GM18858 (cell line): ENCODE data around the gene CASZ1.

Experiments used
- ATAC-seq: cut with Tn5 transposase; IDR thresholded peaks from one replicate; pipeline ENCODE4 v1.9.1; 2021; ENCODE audit not compliant: unreplicated experiment

Gene CASZ1

DNA sequence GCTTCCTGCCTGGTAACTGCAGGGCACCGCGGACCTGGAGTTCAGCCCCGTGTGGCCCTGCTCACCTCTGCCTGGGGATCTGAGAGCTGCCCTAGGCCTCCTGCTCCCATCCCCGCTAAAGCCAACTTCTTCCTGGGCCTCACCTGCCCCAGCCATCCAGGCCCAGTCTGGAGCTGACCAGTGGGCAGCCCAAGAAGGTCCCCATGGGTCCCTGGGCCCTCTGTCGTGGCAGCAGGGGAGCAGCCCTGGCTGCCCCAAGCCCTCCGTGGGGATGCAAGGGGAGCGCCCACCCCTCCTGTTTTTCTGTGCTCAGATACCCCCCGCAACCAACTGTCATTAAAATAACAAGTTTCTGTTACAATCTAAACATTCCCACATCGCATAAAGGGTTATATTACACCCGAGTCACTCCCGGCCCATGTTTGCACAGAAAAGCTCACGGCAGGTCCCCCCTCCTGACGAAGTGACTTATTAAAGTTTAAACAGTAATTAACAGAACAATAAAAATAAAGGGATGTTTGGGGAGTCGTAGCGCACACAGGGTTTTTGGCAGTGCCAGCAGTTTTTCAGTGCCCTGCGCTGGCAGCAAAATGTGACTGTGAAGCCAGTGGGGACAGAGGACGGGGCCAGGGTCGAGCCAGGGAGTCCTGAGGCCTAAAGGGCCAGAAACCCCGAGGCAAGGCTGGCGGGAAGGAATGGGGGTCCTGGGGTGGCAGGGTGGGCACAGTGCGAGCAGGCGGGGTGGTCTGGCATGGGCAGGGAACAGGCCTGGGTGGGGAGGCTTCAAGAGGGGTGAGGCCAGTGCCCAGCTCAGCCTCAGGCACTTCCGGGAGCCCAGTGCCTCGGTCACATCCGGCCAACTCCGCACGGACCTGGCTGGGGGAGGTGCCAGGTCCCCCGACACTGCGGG, 121.5 kb downstream of the CASZ1 start:
- no peak for ATAC-seq

DNA sequence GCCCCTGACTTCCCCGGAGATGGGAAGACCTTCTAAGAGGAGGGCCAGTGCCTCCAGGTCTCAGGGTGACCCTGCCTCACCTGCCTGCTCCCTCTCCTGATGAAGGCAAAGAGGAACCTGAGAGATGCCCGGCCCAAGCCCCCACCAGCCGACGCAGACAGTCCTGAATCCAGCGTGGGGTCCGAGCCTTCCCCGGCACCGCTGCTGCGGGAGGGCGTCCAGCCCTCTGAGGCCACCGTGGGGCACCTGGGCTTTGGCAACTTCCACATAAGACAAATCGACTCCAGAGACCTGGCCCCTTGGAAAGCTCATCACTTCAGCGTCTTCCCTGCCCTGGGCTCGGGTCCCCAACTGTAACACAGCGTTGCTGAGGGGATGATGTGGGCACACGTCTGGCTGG, 122.2 kb downstream of the CASZ1 start:
- no peak for ATAC-seq

DNA sequence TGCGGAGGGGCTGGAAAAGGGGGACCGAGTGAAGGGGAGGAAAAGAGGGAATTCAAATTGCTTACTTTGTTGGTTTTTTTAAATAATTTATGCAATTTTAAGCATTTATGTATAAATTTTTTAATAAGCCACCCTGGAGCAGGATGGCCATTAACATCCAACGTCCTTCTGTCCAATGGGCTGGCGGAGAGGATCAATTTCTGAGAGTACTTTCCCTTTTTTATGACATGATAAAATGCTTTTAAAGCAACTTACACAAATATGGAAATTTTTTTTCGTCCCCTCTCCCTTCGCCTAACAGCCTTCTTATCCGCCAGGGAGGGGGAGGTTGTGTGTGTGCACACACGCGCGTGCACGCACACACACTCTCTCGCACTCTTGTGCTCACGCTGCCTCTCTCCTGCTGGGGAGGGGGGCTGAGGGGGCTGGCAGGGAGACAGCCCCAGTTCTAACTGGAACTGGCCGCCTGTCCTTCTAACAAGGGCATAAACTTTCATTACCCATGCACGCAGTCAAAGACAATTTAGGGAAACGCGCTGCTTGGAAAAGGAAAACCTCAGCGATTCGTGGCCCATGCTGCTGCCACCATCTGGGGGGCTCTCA, 123.2 kb downstream of the CASZ1 start:
- no peak for ATAC-seq

DNA sequence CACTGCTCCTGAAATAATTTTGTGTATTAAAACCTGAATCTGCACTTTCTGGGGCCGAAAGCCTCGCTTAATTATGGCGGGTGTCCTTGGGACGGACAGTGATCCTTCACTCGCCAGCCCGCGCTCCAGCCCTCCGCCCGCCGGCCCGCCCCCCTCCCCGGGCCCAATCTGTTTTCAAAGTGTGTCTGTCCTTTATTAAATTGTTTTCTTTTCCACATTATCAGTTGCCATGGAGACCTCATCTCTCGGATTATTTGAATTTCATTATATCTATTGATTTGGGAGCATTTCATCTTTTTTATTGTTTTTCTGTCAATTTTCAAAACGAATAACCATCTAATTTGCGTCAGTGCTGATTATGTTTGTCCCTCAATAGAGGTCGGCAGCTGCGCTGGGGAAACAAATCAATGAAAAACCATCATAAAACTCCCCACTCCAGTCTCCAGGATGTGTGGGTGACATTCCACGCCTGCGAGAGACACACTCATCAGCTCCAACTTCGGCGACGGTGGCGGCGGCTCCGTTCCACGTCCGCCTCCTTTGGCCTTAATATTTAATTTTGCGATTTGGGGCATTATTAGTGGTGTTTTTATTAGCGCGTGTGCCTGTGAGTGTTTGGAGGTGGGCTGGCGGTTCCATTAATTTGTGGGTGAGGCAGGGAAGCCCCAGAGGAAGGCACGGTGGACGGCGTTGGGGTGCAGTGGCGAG, 123.9 kb downstream of the CASZ1 start:
- ATAC-seq = no peak

DNA sequence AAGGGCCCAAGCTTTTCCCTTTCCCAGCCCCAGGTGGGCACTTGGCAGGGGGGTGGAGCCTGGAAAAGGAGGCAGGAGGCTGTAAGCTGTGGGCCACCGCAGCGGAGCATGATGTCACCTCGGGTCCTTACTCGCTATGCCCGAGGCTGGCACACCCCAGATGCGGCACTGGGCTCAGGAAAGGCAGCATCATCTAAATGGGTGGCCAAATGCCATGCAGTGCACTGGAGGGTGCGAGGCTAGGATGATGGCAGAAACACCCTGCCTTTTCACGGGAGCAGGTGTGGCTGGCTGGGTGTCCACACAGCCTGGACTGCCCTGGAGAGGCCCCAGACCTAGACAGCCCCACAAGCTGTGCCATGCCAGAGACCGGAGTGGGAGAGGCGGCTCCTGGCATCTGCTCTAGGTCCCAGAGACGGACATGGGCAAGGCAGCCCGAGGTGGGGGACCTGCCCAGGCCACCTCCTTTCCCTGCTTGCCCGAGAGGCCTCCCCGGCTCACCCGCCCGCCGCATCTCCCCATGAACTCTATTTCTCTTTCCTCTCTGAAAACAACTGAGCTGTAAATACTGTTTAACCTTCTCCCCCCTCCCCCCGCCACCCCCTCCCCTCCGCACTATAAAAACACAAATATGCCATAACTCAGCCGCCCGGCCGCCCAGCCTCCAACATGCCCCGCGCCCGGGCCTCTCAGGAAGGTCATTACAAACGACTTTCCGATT, 124.7 kb downstream of the CASZ1 start:
- ATAC-seq = no peak

DNA sequence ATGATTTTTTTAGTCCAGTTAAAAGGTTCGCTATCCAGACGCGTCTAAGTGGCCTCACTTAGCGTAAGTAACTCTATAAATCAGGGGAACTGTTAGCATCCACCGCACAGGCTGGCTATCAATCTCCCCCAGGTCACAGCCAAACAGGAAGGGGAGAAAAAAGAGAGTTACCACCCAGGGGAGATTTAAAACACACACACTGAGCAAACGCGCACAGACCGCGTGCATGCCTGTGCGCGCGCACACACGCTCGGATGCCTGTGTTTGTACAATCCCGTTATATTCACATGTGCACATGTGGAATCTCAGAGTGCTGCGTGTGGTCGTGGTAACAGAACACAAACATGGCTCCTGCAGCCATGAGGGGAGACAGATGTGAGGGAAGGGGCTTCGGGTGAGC, 125.4 kb downstream of the CASZ1 start:
- no peak for ATAC-seq

DNA sequence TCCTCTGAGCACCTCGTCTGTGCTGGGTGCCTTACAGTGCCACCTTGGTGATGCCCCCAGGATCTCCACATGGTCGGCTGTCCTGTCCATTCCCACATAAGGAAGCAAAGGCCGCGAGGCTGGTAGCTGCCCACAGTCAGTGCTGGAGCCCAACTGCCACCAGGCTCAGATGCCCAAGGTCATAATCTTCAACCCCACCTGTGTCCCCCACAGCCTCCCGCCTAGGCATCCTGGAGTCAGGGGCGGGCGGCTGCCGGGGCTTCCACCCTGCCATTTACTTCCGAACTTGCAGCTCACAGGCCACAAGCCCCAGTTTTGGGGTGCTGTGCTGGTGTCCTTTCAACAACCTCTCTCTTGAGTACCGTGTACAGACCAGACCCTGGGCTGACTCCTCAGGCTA, 126.3 kb downstream of the CASZ1 start:
- no peak for ATAC-seq

DNA sequence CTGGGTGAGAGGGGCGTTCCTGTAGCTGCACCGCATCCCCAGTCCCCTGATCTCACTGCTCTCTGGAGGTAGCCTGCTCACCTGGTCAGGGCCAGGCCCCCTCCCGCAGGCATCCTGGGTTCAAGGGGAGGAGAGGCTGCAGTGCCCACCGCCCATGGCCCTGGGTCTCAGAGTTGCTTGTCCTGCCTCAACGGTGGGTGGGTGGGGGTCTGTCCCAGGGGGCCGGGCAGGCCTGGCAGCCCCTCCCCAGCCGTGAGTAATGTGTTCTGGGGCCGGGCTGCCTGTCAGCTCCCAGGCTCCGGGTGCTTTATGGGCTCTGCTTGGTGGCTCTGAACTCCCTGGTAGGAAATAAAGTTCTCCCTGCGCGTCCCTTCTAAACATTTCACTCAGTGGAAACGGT, 126.9 kb downstream of the CASZ1 start:
- ATAC-seq = no peak

DNA sequence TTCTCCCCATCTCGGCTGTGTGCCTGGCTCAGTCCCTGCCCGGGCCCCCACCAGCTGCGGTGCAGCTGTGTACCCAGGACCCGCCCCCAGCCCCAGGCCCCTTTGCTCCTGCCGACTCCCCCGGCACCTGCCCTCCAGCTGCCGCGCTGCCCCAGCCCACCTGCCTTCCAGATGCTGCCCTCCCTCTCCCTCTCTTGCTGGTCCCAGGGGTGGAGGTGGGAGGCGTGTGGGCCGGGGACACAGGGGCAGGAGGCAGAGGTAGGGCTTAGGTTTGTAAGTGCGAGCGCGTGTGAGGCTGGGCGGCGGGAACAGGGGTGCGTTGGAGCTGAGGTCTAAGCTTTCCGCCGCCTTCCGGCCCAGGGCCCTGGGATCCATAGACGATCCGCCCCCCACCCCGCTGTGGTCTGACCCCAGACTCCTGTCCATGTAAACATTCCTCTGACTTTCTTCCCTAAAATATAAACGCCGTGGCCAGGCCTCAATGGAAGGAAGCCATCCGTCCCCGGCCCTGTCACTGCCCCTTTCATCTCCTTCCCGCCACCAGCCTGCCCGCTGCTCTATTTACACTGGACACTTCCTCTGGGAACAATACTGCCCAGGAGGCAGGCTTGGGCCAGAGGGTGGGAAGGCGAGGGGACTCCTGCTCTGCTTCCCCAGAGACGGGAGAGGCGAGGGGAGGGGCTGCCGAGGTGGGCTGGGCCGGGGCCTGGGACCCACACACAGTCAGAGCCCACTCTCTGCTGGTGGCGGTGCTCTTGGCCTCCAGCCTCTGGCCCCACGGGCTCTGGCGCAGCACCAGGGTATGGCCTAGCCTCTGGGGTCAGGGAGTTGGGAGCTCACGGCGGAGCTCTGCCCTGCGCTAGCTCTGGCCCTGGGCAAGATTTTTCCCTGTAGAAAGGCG, 128.3 kb downstream of the CASZ1 start:
- no peak for ATAC-seq

DNA sequence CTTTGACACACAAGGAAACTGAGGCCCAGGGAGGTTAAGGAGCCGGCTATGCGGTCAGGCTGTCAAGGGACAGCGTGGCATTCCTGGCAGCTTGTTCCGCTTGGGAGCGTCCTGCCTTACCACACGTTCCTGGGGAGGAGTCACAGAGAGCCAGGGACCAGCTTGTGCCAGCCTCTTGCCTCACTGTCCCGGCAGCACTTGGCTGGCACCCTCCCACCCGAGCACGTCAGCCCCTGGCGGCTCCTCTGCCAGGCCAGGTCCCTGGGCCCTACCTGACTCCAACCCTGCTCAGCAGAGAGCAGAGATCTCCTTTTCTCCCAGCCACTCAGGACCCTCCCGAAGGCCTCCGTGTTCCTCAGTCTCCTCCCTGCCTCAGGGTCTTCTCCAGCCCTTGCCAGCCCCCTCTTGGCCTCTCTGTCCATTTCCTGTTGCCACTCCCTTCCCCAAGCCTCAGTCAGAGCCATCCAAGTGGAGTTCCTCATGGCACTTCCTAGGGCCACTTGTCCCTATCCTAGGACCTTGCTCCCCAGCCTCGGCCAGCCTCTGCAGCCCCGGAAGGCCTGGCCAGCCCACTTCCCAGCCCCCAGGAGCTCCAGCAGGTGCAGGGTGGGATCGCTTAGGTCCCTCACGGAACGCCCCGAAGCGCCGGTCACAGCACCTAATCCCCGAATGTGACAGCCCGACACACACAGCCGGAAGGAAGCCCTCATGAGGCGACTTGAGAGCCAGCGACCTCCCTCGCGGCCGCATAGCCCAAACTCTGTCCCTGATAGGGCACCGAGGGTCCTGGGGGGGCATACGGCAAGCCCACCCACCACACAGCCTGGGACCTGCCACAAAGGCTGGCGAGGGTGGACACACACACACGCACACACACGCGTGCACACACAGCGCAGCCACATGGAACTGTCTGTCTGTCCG, 130.3 kb downstream of the CASZ1 start:
- ATAC-seq = no peak

DNA sequence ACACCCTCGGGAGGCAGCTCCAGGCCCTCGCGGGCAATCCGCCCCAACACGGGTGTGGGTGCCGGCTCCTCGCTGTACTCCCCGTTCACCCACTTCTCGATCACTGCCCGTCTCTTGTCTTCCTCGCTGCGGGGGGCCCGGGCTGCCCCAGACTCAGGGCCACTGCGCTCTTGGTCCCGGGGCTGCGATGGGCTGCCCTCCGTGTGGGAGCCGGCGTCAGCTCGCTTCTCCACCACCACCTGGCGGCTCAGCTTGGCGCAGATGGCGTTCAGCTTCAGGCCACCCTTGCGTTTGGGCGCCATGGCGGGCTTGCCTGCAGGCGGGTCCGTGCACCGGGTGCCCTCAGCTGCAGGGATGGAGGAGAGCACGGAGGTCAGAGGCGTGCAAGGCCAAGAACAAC, 131.2 kb downstream of the CASZ1 start:
- no peak for ATAC-seq

DNA sequence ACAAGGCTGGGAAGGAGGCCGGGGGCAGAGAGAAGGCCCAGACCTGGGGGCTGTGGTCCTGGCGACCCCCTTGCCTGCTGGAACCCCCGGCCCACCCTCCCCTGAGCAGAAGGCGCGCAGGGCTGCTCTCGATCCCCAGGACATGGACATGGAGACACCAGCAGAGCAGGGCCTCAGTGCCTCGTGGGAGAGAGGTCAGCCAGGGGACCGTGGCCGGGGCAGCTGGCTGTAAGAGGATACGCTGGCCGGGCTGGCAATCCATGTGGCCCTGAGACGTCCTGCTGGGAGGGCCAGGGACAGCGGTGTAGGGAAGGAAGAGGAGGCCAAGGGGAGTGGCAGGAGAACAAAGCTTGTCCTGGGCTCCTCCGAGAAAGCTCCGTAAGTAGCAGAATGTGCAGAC, 132.2 kb downstream of the CASZ1 start:
- no peak for ATAC-seq

DNA sequence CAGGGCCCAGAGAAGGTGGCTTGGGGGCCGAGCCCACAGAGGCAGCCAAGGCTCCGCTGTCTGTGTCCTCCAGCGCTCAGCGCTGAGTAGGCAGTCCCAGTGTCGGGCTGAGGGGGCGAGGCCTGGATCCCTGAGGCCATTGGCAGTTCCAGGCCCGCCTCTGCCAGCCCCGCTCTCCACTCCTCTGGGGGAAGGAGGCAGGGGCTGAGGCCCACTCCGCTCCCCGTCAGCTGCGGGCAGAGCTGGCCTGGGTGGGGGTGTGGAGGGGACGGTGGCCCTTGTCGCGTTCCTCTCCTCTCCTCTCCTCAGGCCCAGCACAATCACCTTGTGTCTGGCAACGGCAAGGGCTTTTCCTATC, 132.8 kb downstream of the CASZ1 start:
- no peak for ATAC-seq

DNA sequence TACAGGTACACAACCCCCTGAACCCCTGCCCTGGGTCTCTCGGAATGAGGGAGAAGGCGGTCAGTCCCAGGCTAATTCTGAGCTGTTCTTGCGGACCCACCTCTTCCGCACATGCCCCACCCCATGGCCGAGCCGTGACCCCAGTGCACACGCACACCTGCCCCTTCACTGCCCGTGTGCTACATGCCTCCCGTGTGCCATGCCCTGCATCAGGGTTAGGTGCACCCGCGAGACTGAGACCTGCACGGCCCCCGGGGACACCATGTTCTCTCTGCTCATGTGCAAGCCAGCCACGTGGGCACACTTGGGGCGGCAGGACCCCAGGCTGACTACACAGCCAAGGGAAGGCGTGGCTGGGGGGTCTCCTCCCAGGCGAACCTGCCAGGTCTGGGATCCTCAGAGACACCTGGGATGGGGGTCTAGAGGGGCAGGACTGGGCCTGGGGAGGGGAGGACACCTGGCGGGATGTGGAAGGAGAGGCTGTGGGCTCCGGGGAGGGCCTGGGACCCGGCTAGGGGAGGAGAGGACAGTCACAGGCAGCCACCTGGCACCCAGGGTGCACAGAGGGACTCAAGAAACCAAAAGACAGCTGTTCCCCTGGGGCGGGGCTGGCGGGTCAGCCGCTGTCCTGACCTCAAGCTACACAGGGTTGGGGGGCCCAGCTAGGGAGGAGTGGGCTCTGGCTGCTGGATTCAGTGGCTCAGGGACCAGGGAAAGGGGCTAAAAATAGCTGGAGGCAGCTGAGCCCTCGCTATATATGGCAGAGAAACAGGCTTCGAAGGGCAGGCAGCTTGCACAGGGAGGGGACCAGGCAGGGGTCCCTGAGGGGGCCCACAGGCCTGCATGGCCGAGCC, 133.4 kb downstream of the CASZ1 start:
- no peak for ATAC-seq

DNA sequence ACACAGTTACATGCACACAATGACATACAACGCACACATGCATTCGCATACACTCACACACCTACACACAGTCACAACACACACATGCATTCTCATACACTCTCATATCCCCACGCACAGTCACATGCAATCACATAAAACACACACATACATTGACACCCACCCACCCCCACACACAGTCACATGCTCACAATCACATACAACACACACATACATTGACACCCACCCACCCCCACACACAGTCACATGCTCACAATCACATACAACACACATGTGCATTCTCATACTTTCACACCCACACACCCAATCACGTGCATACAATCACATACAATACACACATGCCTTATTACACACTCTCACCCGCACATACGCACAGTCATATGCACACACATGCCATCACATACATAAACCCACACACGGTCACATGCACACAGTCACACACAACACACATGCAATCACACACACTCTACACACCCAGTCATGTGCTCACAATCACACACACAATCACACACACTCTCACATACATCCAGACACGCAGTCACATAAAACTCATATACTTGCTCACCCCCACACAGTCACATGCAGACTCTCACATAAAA, 134.3 kb downstream of the CASZ1 start:
- no peak for ATAC-seq

DNA sequence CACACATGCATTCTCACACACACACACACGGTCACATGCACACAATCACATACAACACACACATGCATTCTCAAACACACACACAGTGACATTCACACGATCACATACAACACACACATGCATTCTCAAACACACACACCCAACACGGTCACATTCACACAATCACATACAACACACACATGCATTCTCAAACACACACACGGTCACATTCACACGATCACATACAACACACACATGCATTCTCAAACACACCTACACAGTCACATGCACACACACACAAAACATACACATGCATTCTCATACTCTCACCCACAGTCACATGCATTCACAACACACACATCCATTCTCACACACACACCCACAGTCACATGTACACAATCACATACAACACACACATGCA, 135.0 kb downstream of the CASZ1 start:
- no peak for ATAC-seq

DNA sequence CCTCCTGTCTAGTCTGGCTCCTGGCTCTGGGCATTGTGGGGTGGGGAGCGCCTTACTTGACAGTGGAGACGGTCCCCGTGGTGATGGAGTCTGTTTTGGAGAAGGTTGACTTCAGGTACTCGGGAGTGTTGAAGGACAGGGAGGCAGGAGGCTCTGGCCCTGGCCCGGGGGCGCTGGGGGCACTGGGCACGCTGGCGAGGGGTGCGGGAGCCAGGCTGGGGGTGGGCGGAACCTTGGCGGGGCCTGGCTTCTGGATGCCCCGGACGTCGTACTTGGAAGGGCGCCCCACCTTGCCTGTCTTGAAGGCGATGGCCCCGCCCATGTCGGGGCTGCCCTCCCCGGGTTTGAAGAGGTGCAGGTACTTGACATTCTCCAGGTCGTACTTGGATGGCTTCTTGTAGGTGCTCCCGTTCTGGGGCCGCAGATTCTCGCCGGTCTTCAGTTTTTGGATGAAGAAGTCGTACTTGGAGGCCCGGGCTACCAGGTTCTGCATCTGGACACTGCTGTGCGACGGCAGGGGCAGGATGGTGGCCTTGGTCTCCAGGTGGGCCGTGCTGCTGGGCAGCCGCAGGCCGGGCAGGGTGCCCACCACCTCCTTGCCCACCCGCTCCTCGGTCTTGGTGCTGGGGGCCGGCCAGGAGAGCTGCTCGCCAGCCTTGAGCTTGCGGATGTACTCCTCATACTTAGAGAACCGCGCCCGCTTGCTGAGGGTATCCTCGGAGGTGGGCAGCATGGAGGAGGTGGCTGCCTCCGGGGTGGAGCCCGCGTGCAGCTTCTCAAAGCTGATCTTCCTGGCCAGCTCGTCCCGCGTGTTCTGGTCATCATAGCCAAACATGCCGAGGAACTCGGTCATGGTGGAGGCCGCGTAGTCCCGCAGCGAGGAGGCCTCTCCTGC, 136.6 kb downstream of the CASZ1 start:
- ATAC-seq = no peak
